Activated T-cell treated with anti-CD3 and anti-CD28 coated beads, Interleukin-2, amount 50 U/mL, for 72 hours (primary cell): ENCODE results near the gene PIGQ. TPM values are rescaled to one million over a fixed set of nuclear protein-coding genes. Genes with fewer than 3 reads are reported as not detected.

Experiments used
- ATAC-seq, 2 donors: fragments of 150-1000 bp; cut with Tn5 transposase; replicated peaks in 1 of 2; 2 replicates each; pipeline ENCODE4 v1.10.0; 2021; ENCODE audit warnings: moderate library complexity in 2 of 2, mild to moderate bottlenecking in 1 of 2
- DNase-seq, 2 donors: peaks; one replicate each; pipeline ENCODE4 v3.0.0; 2021 to 2022; ENCODE audit warnings: mixed read lengths in 1 of 2
- H3K27ac Mint-ChIP-seq: one replicate; pipeline ENCODE4 v1.8.0; 2022; ENCODE audit warnings: mild to moderate bottlenecking, moderate library complexity, mixed read lengths
- H3K27me3 Mint-ChIP-seq: one replicate; pipeline ENCODE4 v1.8.0; 2022; ENCODE audit warnings: low read depth, mixed read lengths
- H3K36me3 Mint-ChIP-seq, 2 donors: one replicate each; pipeline ENCODE4 v1.8.0; 2022; ENCODE audit warnings: mixed read lengths in 2 of 2, mild to moderate bottlenecking in 1 of 2; ENCODE audit not compliant: insufficient read depth in 2 of 2
- H3K4me1 Mint-ChIP-seq: one replicate; pipeline ENCODE4 v1.8.0; 2022; ENCODE audit warnings: low read depth, mixed read lengths
- H3K4me3 Mint-ChIP-seq, 2 donors: one replicate each; pipeline ENCODE4 v1.8.0; 2022; ENCODE audit warnings: mild to moderate bottlenecking in 2 of 2, mixed read lengths in 2 of 2, moderate library complexity in 2 of 2
- H3K9me3 Mint-ChIP-seq, 2 donors: one replicate each; pipeline ENCODE4 v1.8.0; 2022; ENCODE audit warnings: mixed read lengths in 2 of 2
- total RNA-seq, 2 donors: library from RNA; stranded (reverse); gene quantifications; one replicate each; pipeline ENCODE4 v1.2.3, GENCODE V29; 2022

The PIGQ gene
- total RNA-seq, 2 donors from 2014 or later, result 18.2 to 22.4 TPM

- Mint-ChIP-seq H3K27me3 (no peaks in the 10 kb centered on the region), H3K4me3 (no peak overlapping the region), H3K36me3 (no peaks in the 10 kb centered on the region), H3K9me3 (no peaks in the 10 kb centered on the region), H3K4me1 (peaks cover 16% of the 10 kb centered on the region), H3K27ac (no peak overlapping the region)
- no peak for DNase-seq
- ATAC-seq, result no peak
These were observed 5.8 kb downstream of the PIGQ start for GRCh38 chr16:575354-576196.

DNA sequence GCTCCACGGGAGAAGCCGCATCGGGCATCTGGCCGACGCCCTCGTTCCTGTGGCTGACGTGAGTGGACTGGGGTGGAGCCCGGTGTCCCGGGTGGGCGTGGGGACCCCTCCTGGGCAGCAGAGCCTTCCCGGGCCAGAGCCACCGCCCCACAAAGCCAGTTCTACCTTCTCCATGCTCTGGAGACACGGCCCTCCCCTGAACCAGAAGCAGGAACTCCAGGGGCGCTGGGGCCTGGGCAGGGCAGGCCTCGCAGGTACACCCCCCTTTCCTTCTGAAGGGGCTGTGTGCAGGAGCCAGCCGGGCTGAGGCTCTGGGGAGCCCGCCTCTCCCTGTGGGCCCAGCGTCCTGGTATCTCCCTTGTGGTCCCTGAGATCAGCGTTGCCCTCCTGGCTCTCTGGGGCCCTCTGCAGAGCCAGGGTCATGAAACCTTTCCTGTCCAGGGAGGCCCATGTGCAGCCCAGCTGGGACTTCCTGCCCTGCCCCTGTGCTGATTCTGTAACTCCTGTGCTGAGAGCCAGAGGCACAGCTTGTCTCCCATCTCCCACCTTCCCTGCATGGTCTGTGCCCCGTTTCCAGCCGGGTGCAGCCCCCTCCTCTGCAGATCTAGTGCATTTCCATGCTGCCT, 6.5 kb downstream of the PIGQ start:
- Mint-ChIP-seq H3K4me3 (no peak overlapping the region), H3K27ac (no peak overlapping the region), H3K4me1 (peaks cover 8% of the 10 kb centered on the region), H3K36me3 (no peaks in the 10 kb centered on the region), H3K27me3 (no peaks in the 10 kb centered on the region), H3K9me3 (no peaks in the 10 kb centered on the region)
- DNase-seq (no peak), ATAC-seq (no peak)

DNA sequence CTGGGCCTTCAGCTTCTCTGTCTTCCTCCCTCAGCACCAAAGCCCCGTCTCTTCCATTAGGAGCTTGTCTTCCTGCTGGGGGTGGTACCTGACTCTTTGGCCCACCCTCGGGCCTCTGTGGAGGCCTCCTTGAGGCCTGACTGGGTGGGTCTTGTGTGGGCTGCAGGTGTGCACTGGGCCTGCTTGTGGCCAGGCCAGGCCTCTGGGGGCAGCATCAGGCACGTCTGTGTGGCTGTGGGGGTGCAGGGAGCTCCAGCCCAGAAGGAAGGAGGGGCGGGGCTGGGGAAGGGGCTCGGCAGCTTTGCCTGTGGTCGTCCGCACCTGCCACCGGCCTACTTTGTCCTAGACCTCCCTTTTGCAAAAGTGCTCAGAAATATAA, 7.0 kb downstream of the PIGQ start:
- Mint-ChIP-seq H3K36me3 (no peaks in the 10 kb centered on the region), H3K9me3 (no peaks in the 10 kb centered on the region), H3K4me1 (peaks cover 3% of the 10 kb centered on the region), H3K27ac (no peak overlapping the region), H3K27me3 (no peaks in the 10 kb centered on the region), H3K4me3 (no peak overlapping the region)
- no peak for ATAC-seq
- no peak for DNase-seq

DNA sequence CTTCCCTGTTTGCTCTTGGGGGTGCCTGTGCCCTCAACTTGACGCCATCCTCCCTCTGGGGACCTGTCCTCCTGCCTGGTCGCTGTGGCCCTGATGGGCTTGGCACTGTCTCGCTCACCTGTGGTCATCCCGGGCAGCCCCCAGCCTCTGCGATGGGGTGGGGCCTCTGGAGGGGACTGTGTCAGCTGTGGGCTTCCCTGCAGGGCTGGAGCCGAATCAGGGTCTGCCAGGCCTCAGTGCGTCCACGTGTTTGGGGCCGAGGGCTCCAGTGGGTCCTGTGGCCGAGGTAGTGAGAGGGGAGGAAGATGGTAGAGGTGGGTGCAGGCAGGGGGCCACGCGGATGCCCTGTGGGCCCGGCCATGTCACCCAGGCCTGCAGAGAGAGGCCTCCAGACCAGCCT, 8.0 kb downstream of the PIGQ start:
- Mint-ChIP-seq H3K9me3 (no peaks in the 10 kb centered on the region), H3K36me3 (no peaks in the 10 kb centered on the region), H3K27ac (no peak overlapping the region), H3K4me3 (no peak overlapping the region), H3K27me3 (no peaks in the 10 kb centered on the region), H3K4me1 (no peaks in the 10 kb centered on the region)
- DNase-seq (no peak), ATAC-seq (no peak)

GRCh38 chr16:578232-578869, 8.6 kb downstream of the PIGQ start:
- Mint-ChIP-seq H3K4me1 (no peaks in the 10 kb centered on the region), H3K27ac (no peak overlapping the region), H3K27me3 (no peaks in the 10 kb centered on the region), H3K9me3 (no peaks in the 10 kb centered on the region), H3K36me3 (no peaks in the 10 kb centered on the region), H3K4me3 (no peak overlapping the region)
- ATAC-seq (no peak), DNase-seq (no peak)

- Mint-ChIP-seq H3K36me3 (no peaks in the 10 kb centered on the region), H3K4me1 (no peaks in the 10 kb centered on the region)
These were observed 9.2 kb downstream of the PIGQ start for GRCh38 chr16:578870-579405.

GRCh38 chr16:580141-580945, 10.6 kb downstream of the PIGQ start:
- no peaks in the 10 kb centered on the region for H3K9me3 Mint-ChIP-seq
- no peaks in the 10 kb centered on the region for H3K27me3 Mint-ChIP-seq
- ATAC-seq (no peak), DNase-seq (no peak)
- H3K4me1 Mint-ChIP-seq, result peaks cover 2% of the 10 kb centered on the region
- no peaks in the 10 kb centered on the region for H3K36me3 Mint-ChIP-seq
- no peak overlapping the region for H3K27ac Mint-ChIP-seq
- no peak overlapping the region for H3K4me3 Mint-ChIP-seq

More at GRCh38 chr16:578870-579405, 9.2 kb downstream of the PIGQ start:
- DNase-seq, result peak; percentile 76 to 81
- peak; percentile 91 to 93 for ATAC-seq
- H3K27ac Mint-ChIP-seq, result no peak overlapping the region
- peak overlapping the region in 1 of 2 donors; percentile 40 for H3K4me3 Mint-ChIP-seq
- H3K27me3 Mint-ChIP-seq, result no peaks in the 10 kb centered on the region
- H3K9me3 Mint-ChIP-seq, result no peaks in the 10 kb centered on the region

GRCh38 chr16:580946-581498, 11.3 kb downstream of the PIGQ start:
- Mint-ChIP-seq H3K4me1 (peaks cover 9% of the 10 kb centered on the region), H3K9me3 (no peaks in the 10 kb centered on the region), H3K27me3 (no peaks in the 10 kb centered on the region), H3K36me3 (no peaks in the 10 kb centered on the region), H3K27ac (no peak overlapping the region), H3K4me3 (no peak overlapping the region)
- DNase-seq (no peak), ATAC-seq (no peak)

DNA sequence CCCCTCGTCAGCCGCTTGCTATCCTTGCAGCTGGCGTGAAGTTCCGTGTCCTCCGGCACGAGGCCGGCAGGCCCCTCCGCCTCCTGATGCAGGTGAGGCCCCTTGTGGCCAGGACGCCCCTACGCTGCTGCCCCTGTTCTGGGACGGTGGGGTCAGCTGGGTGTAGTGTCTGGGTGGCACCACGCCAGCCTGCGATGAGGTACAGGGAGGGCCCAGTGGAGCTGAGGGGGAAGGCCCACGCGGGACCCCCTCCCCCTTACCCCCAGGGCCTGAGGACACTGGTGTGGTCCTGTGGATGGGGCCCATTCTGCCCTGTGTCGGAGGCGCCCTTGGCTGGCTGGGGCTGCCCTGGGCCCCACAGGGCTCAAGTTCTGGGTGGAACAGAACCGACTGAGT, 12.4 kb downstream of the PIGQ start:
- Mint-ChIP-seq H3K27me3 (no peaks in the 10 kb centered on the region), H3K9me3 (no peaks in the 10 kb centered on the region), H3K36me3 (no peaks in the 10 kb centered on the region), H3K4me3 (no peak overlapping the region), H3K27ac (no peak overlapping the region), H3K4me1 (peaks cover 10% of the 10 kb centered on the region)
- DNase-seq, result no peak
- ATAC-seq, result no peak

DNA sequence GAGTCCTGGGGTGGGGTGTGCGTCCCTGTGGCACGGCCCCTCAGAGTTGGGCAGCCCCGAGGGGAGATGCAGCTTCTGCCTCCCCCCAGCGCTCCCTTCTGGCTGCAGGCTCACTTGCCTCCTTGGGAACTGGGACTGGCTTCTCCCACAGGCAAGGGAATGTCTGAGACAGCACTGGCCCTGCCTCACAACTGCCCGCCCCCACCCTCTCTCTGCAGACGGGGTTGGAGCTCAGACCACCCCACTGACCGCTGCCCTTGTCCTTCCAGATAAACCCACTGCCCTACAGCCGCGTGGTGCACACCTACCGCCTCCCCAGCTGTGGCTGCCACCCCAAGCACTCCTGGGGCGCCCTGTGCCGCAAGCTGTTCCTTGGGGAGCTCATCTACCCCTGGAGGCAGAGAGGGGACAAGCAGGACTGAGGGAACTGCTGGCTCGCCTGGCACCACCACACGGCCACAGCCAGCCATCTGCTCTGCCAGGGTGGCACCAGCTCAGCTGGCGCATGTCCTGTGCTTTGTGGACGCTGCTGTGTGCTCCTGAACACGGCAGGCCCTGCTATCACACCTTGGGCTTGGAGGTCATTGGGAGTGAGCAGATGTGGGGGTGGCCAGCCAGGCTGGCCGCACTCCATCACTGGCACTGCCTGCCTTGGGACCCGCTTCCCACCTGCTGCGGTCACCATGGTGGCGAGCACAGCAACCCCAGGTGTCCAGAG, 13.0 kb downstream of the PIGQ start:
- no peak for DNase-seq
- H3K27ac Mint-ChIP-seq, result no peak overlapping the region
- H3K9me3 Mint-ChIP-seq, result no peaks in the 10 kb centered on the region
- H3K36me3 Mint-ChIP-seq, result no peaks in the 10 kb centered on the region
- H3K27me3 Mint-ChIP-seq, result no peaks in the 10 kb centered on the region
- no peak for ATAC-seq
- H3K4me1 Mint-ChIP-seq, result peaks cover 15% of the 10 kb centered on the region
- H3K4me3 Mint-ChIP-seq, result no peak overlapping the region

DNA sequence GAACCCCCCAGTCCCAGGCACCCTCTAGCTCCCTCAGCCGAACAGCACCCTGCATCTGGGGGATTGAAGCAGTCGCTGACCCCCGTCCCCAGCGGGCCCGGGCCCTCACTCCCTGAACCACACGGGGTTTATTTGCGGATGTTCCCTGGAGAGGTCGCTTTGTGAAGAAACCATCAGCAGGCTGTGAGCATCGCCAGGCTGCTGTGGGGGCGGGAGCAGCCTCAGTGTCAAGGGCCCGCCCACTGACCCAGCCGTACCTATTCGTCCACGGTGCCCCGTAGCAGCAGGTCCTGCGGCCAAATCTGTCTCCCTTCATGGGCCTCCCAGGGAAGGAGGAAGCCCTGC, 13.7 kb downstream of the PIGQ start:
- Mint-ChIP-seq H3K9me3 (no peaks in the 10 kb centered on the region), H3K4me1 (peaks cover 22% of the 10 kb centered on the region), H3K27ac (no peak overlapping the region), H3K36me3 (no peaks in the 10 kb centered on the region), H3K27me3 (no peaks in the 10 kb centered on the region), H3K4me3 (no peak overlapping the region)
- ATAC-seq, result no peak
- no peak for DNase-seq
